Measurements from ENCODE around the gene GAPT. TPM values are rescaled to one million over a fixed set of nuclear protein-coding genes. Genes with fewer than 3 reads are reported as not detected.

Gene GAPT
- total RNA-seq, 2 experiments from 2014 or later = 11.2 to 15.1 TPM

DNA sequence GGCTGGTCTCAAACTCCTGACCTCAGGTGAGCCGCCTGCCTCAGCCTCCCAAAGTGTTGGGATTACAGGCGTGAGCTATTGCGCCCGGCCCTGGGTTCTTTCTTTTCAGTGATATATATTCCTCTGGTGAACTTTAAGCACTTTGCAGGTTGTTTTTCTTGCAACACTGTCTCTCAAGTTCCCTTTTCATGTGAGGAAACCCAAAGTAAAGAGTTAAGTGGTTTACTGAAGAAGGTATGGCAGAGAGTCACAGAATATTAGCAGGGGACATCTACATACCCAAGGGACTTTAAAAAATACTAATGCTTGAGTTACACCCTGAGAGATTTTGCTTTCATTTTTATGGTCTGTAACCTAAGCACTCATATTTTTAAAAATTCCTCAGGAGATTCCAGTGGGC is 6.7 kb upstream of the GAPT start:
- TF ChIP-seq CTCF (conservative IDR thresholded peaks at IDR 0.05; ENCODE audit: low read length) (no peak), EZH2phosphoT487 (IDR thresholded peaks at IDR 0.05; ENCODE audit: borderline replicate concordance, low read depth, low read length) (no peak)
- DNase-seq (ENCODE audit: low spot score) = no peak
- H3K79me2 ChIP-seq (ENCODE audit: insufficient read depth, low read depth, low read length) = no peaks in the 10 kb centered on the region
- H3K4me2 ChIP-seq (ENCODE audit: low read length) = no peak overlapping the region
- H3K36me3 ChIP-seq (ENCODE audit: insufficient read depth, low read length) = no peaks in the 10 kb centered on the region
- no peak overlapping the region for H2AFZ ChIP-seq (ENCODE audit: low read length)
- H3K4me3 ChIP-seq (ENCODE audit: low read depth, low read length, poor library complexity, severe bottlenecking) = no peak overlapping the region
- no TSS peak for BruUV-seq (replicated peaks)
- no peaks in the 10 kb centered on the region for H4K20me1 ChIP-seq (ENCODE audit: insufficient read depth, low read length)
- no peaks in the 10 kb centered on the region for H3K9me2 ChIP-seq (ENCODE audit: insufficient read depth, low read length)
- ChIA-PET POLR2A (interaction anchor here (0.8 kb wide), 1 partner anchor 1168 kb away, joined by 5 read pairs; no protein-coding TSS in a partner anchor), CTCF (ENCODE audit: unreplicated experiment) (no interaction called here)
- H3K4me1 ChIP-seq (ENCODE audit: insufficient read depth, low read length, poor library complexity, severe bottlenecking) = peaks cover 1% of the 10 kb centered on the region
- H3K9me3 ChIP-seq (ENCODE audit: low read length) = no peaks in the 10 kb centered on the region
- intact Hi-C loops (cut with micrococcal nuclease; ENCODE audit: unreplicated experiment) = no loop called here
- H3K27ac ChIP-seq (ENCODE audit: low read depth, low read length, poor library complexity, severe bottlenecking) = no peak overlapping the region

GRCh38 chr5:58486290-58486689 is 4.9 kb upstream of the GAPT start:
- ChIA-PET CTCF (ENCODE audit: unreplicated experiment) (no interaction called here), POLR2A (interaction anchor here (0.6 to 0.9 kb wide), 2 partner anchors 334 to 715 kb away, joined by 3 to 4 read pairs; no protein-coding TSS in a partner anchor)
- no peaks in the 10 kb centered on the region for H4K20me1 ChIP-seq (ENCODE audit: insufficient read depth, low read length)
- no peaks in the 10 kb centered on the region for H3K36me3 ChIP-seq (ENCODE audit: insufficient read depth, low read length)
- H2AFZ ChIP-seq (ENCODE audit: low read length) = no peak overlapping the region
- no peak overlapping the region for H3K4me2 ChIP-seq (ENCODE audit: low read length)
- no peak overlapping the region for H3K4me3 ChIP-seq (ENCODE audit: low read depth, low read length, poor library complexity, severe bottlenecking)
- peaks cover 19% of the 10 kb centered on the region for H3K4me1 ChIP-seq (ENCODE audit: insufficient read depth, low read length, poor library complexity, severe bottlenecking)
- no peak for DNase-seq (ENCODE audit: low spot score)
- H3K9me2 ChIP-seq (ENCODE audit: insufficient read depth, low read length) = no peaks in the 10 kb centered on the region
- intact Hi-C loops (cut with micrococcal nuclease; ENCODE audit: unreplicated experiment) = no loop called here
- no TSS peak for BruUV-seq (replicated peaks)
- no peak overlapping the region for H3K27ac ChIP-seq (ENCODE audit: low read depth, low read length, poor library complexity, severe bottlenecking)
- no peaks in the 10 kb centered on the region for H3K79me2 ChIP-seq (ENCODE audit: insufficient read depth, low read depth, low read length)
- TF ChIP-seq CTCF (conservative IDR thresholded peaks at IDR 0.05; ENCODE audit: low read length) (no peak), EZH2phosphoT487 (IDR thresholded peaks at IDR 0.05; ENCODE audit: borderline replicate concordance, low read depth, low read length) (no peak)
- H3K9me3 ChIP-seq (ENCODE audit: low read length) = no peaks in the 10 kb centered on the region

GRCh38 chr5:58490402-58491050 is 709 bp upstream of the GAPT start:
- Histone ChIP-seq H2AFZ (ENCODE audit: low read length) (peak overlapping the region; percentile 96), H3K9me2 (ENCODE audit: insufficient read depth, low read length) (no peaks in the 10 kb centered on the region), H3K4me2 (ENCODE audit: low read length) (peak overlapping the region; percentile 78), H3K79me2 (ENCODE audit: insufficient read depth, low read depth, low read length) (peaks cover 16% of the 10 kb centered on the region; the same call in 1 of the 2 replicates), H3K27ac (ENCODE audit: low read depth, low read length, poor library complexity, severe bottlenecking) (peak overlapping the region; percentile 79), H3K4me1 (ENCODE audit: insufficient read depth, low read length, poor library complexity, severe bottlenecking) (peaks cover 36% of the 10 kb centered on the region), H3K4me3 (ENCODE audit: low read depth, low read length, poor library complexity, severe bottlenecking) (peak overlapping the region; percentile 73), H3K36me3 (ENCODE audit: insufficient read depth, low read length) (peaks cover 22% of the 10 kb centered on the region), H3K9me3 (ENCODE audit: low read length) (no peaks in the 10 kb centered on the region; the same call in 1 of the 2 replicates), H4K20me1 (ENCODE audit: insufficient read depth, low read length) (no peaks in the 10 kb centered on the region)
- peak; percentile 68 for DNase-seq (ENCODE audit: low spot score)
- no TSS peak for BruUV-seq (replicated peaks)
- intact Hi-C loops (cut with micrococcal nuclease; ENCODE audit: unreplicated experiment) = loop anchor here (2.0 kb wide), 1 partner anchor 16 kb away; no protein-coding TSS in a partner anchor
- TF ChIP-seq EZH2phosphoT487 (IDR thresholded peaks at IDR 0.05; ENCODE audit: borderline replicate concordance, low read depth, low read length) (no peak), CTCF (conservative IDR thresholded peaks at IDR 0.05; ENCODE audit: low read length) (no peak)
- POLR2A ChIA-PET = interaction anchor here (1.4 kb wide), 1 partner anchor 13 kb away, joined by 4 read pairs; no protein-coding TSS in a partner anchor
- CTCF ChIA-PET (ENCODE audit: unreplicated experiment) = no interaction called here
